Measurements from ENCODE around the gene ERC1.

The ERC1 gene

GRCh38 chr12:1501695-1502378 is 510.8 kb downstream of the ERC1 start:
- no peak for DNase-seq

GRCh38 chr12:1502379-1502720 is 511.3 kb downstream of the ERC1 start:
- no peak for DNase-seq

- no peak for DNase-seq
Measured at GRCh38 chr12:1502831-1503230, 511.8 kb downstream of the ERC1 start.

- no peak for DNase-seq
Measured at GRCh38 chr12:1503281-1503711, 512.3 kb downstream of the ERC1 start.

- no peak for DNase-seq
Measured at GRCh38 chr12:1504304-1504894, 513.4 kb downstream of the ERC1 start.

GRCh38 chr12:1504895-1505311 is 513.9 kb downstream of the ERC1 start:
- no peak for DNase-seq

- no peak for DNase-seq
Measured at GRCh38 chr12:1505576-1505975, 514.6 kb downstream of the ERC1 start.

- DNase-seq = no peak
Measured at GRCh38 chr12:1507308-1507707, 516.3 kb downstream of the ERC1 start.

- DNase-seq = no peak
Measured at GRCh38 chr12:1509413-1510052, 518.5 kb downstream of the ERC1 start.

- DNase-seq = no peak
Measured at GRCh38 chr12:1510056-1510812, 519.2 kb downstream of the ERC1 start.

GRCh38 chr12:1515010-1515409 is 524.0 kb downstream of the ERC1 start:
- DNase-seq = no peak

- no peak for DNase-seq
Measured at GRCh38 chr12:1515428-1515827, 524.4 kb downstream of the ERC1 start.

- no peak for DNase-seq
Measured at GRCh38 chr12:1517007-1517406, 526.0 kb downstream of the ERC1 start.

- DNase-seq = no peak
Measured at GRCh38 chr12:1517734-1518525, 526.9 kb downstream of the ERC1 start.

GRCh38 chr12:1518591-1519516 is 527.8 kb downstream of the ERC1 start:
- no peak for DNase-seq

- no peak for DNase-seq
Measured at GRCh38 chr12:1519642-1520041, 528.6 kb downstream of the ERC1 start.

- no peak for DNase-seq
Measured at GRCh38 chr12:1523046-1523445, 532.0 kb downstream of the ERC1 start.

GRCh38 chr12:1523558-1524050 is 532.6 kb downstream of the ERC1 start:
- DNase-seq = no peak

- DNase-seq = no peak
Measured at GRCh38 chr12:1525858-1526257, 534.8 kb downstream of the ERC1 start.

- DNase-seq = no peak
Measured at GRCh38 chr12:1527789-1528188, 536.8 kb downstream of the ERC1 start.

GRCh38 chr12:1528791-1529190 is 537.8 kb downstream of the ERC1 start:
- DNase-seq = no peak
